ENCODE measurements around the gene LASP1NB.

- TF ChIP-seq CTCF (IDR thresholded peaks at IDR 0.05) (no peak), POLR2A (IDR thresholded peaks at IDR 0.05; ENCODE audit: low read depth) (no peak), EP300 (IDR thresholded peaks at IDR 0.05) (no peak), POLR2AphosphoS5 (IDR thresholded peaks at IDR 0.05) (no peak)
Measured at GRCh38 chr17:38904892-38905291, 20.5 kb upstream of the LASP1NB start.

All from esophagus muscularis mucosa (tissue), 4 donors.